Left ventricle myocardium superior (tissue), 1 donor: Measurements from ENCODE around the gene KRTAP9-3. TPM values are rescaled to one million over a fixed set of nuclear protein-coding genes. Genes with fewer than 3 reads are reported as not detected.
"Not testable (repeated sequence)": the region's sequence is repeated elsewhere in the genome, so short reads cannot be mapped to it uniquely, and the experiment has no call there.

Source experiments
- ATAC-seq: fragments of 200-7000 bp; cut with Tn5 transposase; one replicate; pipeline ENCODE4 v1.9.1; 2020; ENCODE audit warnings: mild to moderate bottlenecking, moderate library complexity
- DNase-seq: peaks from one replicate; pipeline ENCODE4 v3.0.0-alpha.2; 2020
- intact Hi-C: fragments of 100-400 bp; cut with micrococcal nuclease; formaldehyde crosslinking; loops from one replicate; pipeline ENCODE4 v1.11.0; 2022
- long read RNA-seq: library from polyadenylated mRNA; unstranded; transcript quantifications from one replicate; pipeline ENCODE4 v2.0.0, GENCODE V29; 2021
- total RNA-seq: library from RNA; stranded (reverse); fragmentation: NEBNext Ultra II Directional; extraction: Animal tissue kit (Norgen Biotek cat#: 25700); gene quantifications from one replicate; pipeline ENCODE4 v1.2.1, GENCODE V29; 2021
- donor health status: DM: no; HTN: yes; CAD: no; lungs with severe emphysema.

Gene KRTAP9-3
- total RNA-seq, result not detected
- long read RNA-seq, result 0 reads

- intact Hi-C loops, DNase-seq, ATAC-seq: not testable (repeated sequence)
Observed at GRCh38 chr17:41232399-41233105, at the start of gene KRTAP9-3. KRTAP9-3 (plus strand) TSS chr17:41232449; CDS start chr17:41232502, 53 bp downstream.

DNA sequence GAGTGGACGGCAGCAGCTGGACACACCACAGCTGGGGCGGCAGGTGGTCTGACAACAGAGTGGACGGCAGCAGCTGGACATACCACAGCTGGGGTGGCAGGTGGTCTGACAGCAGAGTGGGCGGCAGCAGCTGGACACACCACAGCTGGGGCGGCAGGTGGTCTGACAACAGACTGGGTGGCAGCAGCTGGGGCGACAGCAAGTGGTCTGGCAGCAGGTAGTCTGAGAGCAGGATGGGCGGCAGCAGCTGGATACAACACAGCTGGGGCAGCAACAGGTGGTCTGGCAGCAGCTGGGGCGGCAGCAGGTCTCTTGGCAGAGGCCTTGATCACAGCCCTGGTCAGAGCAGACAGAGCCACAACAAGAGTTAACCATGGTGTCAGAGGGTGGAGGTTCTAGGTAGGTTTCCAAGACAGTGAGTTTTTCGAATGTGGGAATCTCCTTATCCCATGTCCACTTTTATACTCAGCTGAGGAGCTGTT lies 47.7 kb upstream of the KRTAP9-3 start, which contains the start of gene KRTAP4-1:
KRTAP4-1 (minus strand) TSS at position 432 of the 482 bp plus-strand sequence; CDS start at position 375, 57 bp downstream.
- intact Hi-C loops, result no loop called here
- ATAC-seq, result no peak

GRCh38 chr17:41185001-41185400 lies 47.2 kb upstream of the KRTAP9-3 start:
- intact Hi-C loops, result no loop called here
- DNase-seq, result no peak
- ATAC-seq, result no peak

More for the DNA sequence above, 47.7 kb upstream of the KRTAP9-3 start, which contains the start of gene KRTAP4-1:
- no peak for DNase-seq

GRCh38 chr17:41186872-41187271 lies 45.4 kb upstream of the KRTAP9-3 start:
- DNase-seq, result no peak
- intact Hi-C loops, result no loop called here
- no peak for ATAC-seq

DNA sequence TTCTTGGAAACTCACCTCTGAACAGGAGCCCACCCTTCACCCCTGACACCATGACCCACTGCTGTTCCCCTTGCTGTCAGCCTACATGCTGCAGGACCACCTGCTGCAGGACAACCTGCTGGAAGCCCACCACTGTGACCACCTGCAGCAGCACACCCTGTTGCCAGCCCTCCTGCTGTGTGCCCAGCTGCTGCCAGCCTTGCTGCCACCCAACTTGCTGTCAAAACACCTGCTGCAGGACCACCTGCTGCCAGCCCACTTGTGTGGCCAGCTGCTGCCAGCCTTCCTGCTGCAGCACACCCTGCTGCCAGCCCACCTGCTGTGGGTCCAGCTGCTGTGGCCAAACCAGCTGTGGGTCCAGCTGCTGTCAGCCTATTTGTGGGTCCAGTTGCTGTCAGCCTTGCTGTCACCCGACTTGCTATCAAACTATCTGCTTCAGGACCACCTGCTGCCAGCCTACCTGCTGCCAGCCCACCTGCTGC lies 42.4 kb upstream of the KRTAP9-3 start, which contains the start of gene KRTAP9-1:
KRTAP9-1 (plus strand) TSS at position 51 of the 482 bp plus-strand sequence; CDS start at position 51, 0 bp downstream.
- intact Hi-C loops, DNase-seq, ATAC-seq: not testable (repeated sequence)

DNA sequence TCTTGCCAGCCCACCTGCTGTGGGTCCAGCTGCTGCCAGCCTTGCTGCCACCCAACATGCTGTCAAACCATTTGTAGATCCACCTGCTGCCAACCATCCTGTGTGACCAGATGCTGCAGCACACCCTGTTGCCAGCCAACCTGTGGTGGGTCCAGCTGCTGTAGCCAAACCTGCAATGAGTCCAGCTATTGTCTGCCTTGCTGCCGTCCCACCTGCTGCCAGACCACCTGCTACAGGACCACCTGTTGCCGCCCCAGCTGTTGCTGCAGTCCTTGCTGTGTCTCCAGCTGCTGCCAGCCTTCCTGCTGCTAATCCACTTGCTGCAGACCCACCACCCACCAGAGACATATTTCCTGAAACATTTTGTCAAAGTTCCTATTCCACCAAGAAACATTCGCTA lies 41.9 kb upstream of the KRTAP9-3 start:
- no peak for DNase-seq
- no peak for ATAC-seq
- intact Hi-C loops, result no loop called here

DNA sequence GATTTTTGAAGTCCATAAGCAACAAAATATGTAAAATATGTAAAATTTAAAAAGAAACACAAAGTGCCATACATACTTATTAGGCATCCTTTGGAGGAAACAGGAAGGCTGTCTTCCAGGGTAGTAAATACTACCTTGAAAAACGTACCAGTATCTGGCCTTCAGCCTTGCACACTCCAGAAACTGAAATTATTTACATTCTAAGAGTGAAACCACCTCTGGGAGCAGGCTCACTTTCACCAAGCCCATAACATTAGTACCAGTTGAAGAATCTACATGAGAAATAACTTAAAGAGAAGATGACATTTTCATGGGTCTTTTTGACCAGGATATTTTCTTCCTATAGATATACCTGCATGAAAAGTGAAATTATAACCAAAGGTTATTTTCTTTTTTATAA lies 36.2 kb upstream of the KRTAP9-3 start:
- no peak for DNase-seq
- ATAC-seq, result no peak
- intact Hi-C loops, result no loop called here

DNA sequence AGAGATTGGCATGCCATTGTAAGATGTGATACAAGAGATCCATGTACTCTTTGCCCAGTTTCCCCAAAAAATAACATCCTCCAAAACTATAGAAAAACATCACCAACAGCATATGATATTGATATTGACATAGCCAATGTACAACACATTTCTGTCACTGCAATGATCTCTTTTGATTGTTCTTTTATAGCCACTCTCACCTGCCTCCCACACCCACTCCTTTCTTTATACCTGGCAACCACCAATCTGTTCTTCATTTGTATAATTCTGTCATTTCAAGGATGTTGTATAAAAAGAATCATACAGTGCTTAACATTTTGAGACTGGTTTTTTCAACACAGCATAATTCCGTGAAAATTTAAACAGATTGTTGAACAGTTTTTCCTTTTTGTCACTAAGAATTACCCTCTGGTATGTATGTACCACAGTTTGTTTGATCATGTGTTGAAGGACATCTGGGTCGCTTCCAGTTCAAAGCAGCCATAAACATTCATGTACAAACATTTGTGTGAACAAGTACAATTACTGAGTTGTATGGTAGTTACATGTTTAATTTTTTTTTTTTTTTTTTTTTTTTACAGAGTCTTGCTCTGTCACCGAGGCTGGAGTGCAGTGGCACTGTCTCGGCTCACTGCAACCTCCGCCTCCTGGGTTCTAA lies 32.7 kb upstream of the KRTAP9-3 start:
- DNase-seq (no peak), ATAC-seq (no peak)
- intact Hi-C loops, result no loop called here

DNA sequence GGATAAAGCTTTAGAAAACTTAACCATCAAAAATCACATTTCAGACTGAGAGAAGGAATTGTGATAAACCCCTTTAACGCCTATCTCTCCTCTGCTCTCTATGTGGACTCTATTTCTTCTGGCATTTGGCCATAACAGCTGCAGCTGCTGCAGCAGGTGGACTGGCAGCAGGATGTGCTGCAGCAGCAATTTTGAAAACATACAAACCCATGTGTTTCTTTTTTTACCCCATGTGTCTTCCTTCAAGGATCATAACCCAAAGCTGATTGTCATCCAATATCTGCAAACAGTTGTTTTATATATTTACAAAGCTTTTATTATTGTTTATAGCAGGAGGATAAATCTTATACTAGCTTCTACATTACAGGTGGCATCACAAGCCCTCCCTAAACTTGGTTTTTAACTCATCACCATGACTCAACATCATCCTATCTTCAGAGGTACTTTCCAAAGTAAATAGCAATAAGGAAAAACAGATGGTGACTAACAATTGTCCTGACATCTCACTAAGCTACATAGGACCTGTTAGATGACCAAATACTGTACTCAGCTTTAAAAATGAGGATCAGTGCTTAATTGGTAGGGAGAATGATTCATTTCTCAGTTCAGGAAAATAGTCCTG lies 20.3 kb upstream of the KRTAP9-3 start:
- no peak for ATAC-seq
- no peak for DNase-seq

GRCh38 chr17:41212524-41213169 lies 19.6 kb upstream of the KRTAP9-3 start:
- ATAC-seq (no peak), DNase-seq (no peak)
- intact Hi-C loops, result no loop called here

More for the DNA sequence above, 20.3 kb upstream of the KRTAP9-3 start:
- intact Hi-C loops, result no loop called here

- no peak for DNase-seq
- ATAC-seq, result no peak
- intact Hi-C loops, result no loop called here
Observed at GRCh38 chr17:41215681-41216080, 16.6 kb upstream of the KRTAP9-3 start.

- DNase-seq (no peak), ATAC-seq (no peak)
- intact Hi-C loops, result no loop called here
Observed at GRCh38 chr17:41223821-41224220, 8.4 kb upstream of the KRTAP9-3 start.

- ATAC-seq (no peak), DNase-seq (no peak)
- intact Hi-C loops, result no loop called here
Observed at GRCh38 chr17:41226051-41226450, 6.2 kb upstream of the KRTAP9-3 start.

DNA sequence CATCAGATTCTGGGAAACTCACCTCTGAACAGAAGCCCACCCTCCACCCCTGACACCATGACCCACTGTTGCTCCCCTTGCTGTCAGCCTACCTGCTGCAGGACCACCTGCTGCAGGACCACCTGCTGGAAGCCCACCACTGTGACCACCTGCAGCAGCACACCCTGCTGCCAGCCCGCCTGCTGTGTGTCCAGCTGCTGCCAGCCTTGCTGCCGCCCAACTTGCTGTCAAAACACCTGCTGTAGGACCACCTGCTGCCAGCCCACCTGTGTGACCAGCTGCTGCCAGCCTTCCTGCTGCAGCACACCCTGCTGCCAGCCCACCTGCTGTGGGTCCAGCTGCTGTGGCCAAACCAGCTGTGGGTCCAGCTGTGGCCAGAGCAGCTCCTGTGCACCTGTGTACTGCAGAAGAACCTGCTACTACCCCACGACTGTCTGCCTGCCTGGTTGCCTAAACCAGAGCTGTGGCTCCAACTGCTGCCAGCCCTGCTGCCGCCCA lies 5.6 kb upstream of the KRTAP9-3 start, which contains the start of gene KRTAP9-2:
KRTAP9-2 (plus strand) TSS at position 51 of the 498 bp plus-strand sequence; CDS start at position 58, 7 bp downstream.
- DNase-seq, ATAC-seq, intact Hi-C loops: not testable (repeated sequence)

DNA sequence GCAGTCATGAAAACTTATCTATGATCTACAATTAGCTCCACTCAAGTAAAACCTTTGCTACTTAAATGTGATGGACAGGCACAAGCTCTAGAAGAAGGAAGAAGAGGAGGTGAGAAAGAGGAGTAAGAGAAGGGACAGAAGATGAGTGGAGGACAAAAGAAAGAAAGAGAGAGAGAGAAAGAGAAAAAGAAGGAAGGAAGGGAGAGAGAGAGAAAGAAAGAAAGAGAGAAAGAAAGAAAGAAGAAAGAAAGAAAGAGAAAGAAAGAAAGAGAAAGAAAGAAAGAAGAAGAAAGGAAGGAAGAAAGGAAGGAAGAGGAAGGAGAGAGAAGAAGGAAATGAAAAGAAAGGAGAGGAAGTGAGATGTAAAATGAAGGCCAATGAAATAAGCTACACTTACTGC lies 2.2 kb upstream of the KRTAP9-3 start:
- no peak for DNase-seq
- intact Hi-C loops, result no loop called here
- no peak for ATAC-seq

DNA sequence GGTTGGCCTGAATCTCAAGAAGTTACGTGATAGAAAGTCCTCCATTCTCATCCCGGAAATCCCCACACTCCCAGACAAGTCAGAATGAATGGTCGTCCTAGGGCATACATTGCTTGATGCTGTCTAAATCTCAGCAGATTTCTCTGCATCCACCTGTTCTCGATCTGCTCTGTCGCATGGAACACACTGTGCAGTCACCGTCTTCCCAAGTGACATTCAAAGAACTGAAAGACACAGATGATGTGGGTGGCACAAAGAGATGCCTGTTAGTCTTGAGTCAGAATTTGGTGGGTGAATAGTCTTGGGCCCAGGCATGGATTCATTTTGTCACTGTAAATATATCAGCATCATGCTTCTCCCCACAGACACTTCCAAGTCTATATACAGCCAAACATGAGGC lies 518 bp upstream of the KRTAP9-3 start:
- no peak for DNase-seq
- no peak for ATAC-seq
- intact Hi-C loops, result no loop called here

DNA sequence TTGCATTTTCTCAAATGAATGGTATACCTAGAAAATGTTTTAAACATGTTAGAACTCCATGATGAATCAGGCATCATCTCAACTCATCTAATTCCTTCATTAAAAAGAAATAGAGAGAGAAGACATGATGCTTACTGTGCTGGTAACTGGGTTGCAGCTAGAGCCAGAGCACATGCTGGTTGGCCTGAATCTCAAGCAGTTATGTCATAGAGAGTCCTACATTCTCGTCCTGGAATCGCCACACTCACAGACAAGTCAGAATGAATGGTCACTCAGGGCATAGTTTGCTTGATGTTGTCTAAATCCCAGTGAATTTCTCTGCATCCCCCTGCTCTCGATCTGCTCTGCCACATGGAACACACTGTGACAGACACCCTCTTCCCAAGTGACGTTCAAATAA lies 4.9 kb downstream of the KRTAP9-3 start:
- DNase-seq, intact Hi-C loops, ATAC-seq: not testable (repeated sequence)

GRCh38 chr17:41237949-41238437 lies 5.7 kb downstream of the KRTAP9-3 start, which contains the start of gene KRTAP9-8:
KRTAP9-8 (plus strand) TSS chr17:41237999; CDS start chr17:41238052, 53 bp downstream.
- intact Hi-C loops, ATAC-seq, DNase-seq: not testable (repeated sequence)
